Gastrocnemius medialis (tissue), 4 donors: ENCODE measurements around the gene PPP2R5C. TPM values are rescaled to one million over a fixed set of nuclear protein-coding genes. Genes with fewer than 3 reads are reported as not detected.

Experiments used
- ATAC-seq, 2 donors: fragments of 150-250 bp; one replicate each; pipeline ENCODE4 v1.9.1; 2016
- DNase-seq, 2 donors: peaks; one replicate each; pipeline ENCODE4 v3.0.0-alpha.2; 2019
- H3K27ac ChIP-seq, 4 donors: fragments of 200-600 bp; sonication (generic); 1 replicate in 1 of 4; 2 replicates in 3 of 4; pipeline ENCODE4 v1.5.1; 2016 to 2018; ENCODE audit warnings: mild to moderate bottlenecking in 2 of 4, moderate library complexity in 1 of 4
- H3K27me3 ChIP-seq, 3 donors: fragments of 200-600 bp; sonication (generic) in 2 of 3; 1 replicate in 1 of 3; 2 replicates in 2 of 3; pipeline versions ENCODE4 v1.5.1 to v1.6.0; 2016 to 2019; ENCODE audit warnings: mild to moderate bottlenecking in 1 of 3, moderate library complexity in 1 of 3
- H3K36me3 ChIP-seq, 2 donors: fragments of 200-600 bp; sonication (generic) in 1 of 2; one replicate each; pipeline ENCODE4 v1.5.1; 2017 to 2018
- H3K4me1 ChIP-seq, 2 donors: fragments of 200-600 bp; sonication (generic) in 1 of 2; one replicate each; pipeline ENCODE4 v1.5.1; 2016 to 2017; ENCODE audit warnings: mild to moderate bottlenecking in 2 of 2
- H3K4me3 ChIP-seq, 4 donors: fragments of 200-600 bp; sonication (generic) in 3 of 4; 1 replicate in 1 of 4; 2 replicates in 3 of 4; pipeline ENCODE4 v1.5.1; 2016 to 2019; ENCODE audit warnings: mild to moderate bottlenecking in 2 of 4
- H3K9me3 ChIP-seq, 3 donors: fragments of 200-600 bp; sonication (generic) in 2 of 3; 1 replicate in 1 of 3; 2 replicates in 2 of 3; pipeline ENCODE4 v1.5.1; 2016 to 2019
- CTCF ChIP-seq, 5 experiments: fragments of 450-650 bp in 3 of 5; fragments of 200-600 bp in 2 of 5; sonication (generic) in 2 of 5; IDR thresholded peaks in 4 of 5; conservative IDR thresholded peaks in 1 of 5; 1 replicate in 4 of 5; 2 replicates in 1 of 5; pipeline ENCODE4 v1.5.1; 2016 to 2019; ENCODE audit warnings: antibody characterized with exemption in 5 of 5, mild to moderate bottlenecking in 3 of 5, moderate library complexity in 3 of 5
- POLR2A ChIP-seq, 2 donors: fragments of 450-650 bp; IDR thresholded peaks; one replicate each; pipeline ENCODE4 v1.6.1; 2017; ENCODE audit warnings: antibody characterized with exemption in 2 of 2, mild to moderate bottlenecking in 2 of 2, moderate library complexity in 2 of 2
- in situ Hi-C, 4 donors: fragments of 200-750 bp; cut with MboI; loops; one replicate each; pipeline versions ENCODE4 v1.15.0 to v1.8.0; 2017; ENCODE audit warnings: low sequenced_read_pairs in 4 of 4
- intact Hi-C: fragments of 100-400 bp; cut with DNase I; formaldehyde crosslinking; loops from one replicate; pipeline ENCODE4 v1.15.1; 2023; ENCODE audit warnings: low total_unique reads
- total RNA-seq, 4 donors: library from RNA; depleted of rRNA; stranded (reverse); fragments of >200 nt; gene quantifications; one replicate each; pipeline versions ENCODE4 v1.1.0 to v1.2.3, GENCODE V29; 2016

Gene PPP2R5C
- total RNA-seq, 4 donors from 2014 or later: 35.4 to 65.9 (median 49.3) TPM

DNA sequence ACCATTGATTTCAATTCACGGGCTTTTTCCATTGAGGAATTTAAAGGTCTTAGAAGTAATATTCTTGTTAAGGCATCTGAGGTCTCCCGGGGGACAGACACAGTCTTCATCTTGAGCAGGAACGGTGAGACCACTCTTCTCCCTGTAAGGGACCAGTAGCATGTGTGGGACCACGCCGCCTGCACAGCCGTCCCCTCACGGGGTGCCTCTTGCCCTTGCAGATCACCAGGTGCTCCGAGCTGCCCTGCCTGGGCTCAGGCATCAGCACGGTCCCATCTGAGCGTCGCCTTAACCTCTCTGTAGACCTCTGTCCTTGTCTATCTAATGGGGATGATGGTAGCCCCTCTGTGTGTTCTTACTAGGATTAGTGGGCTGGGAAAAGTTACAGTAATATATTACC is 74.1 kb downstream of the PPP2R5C start:
- Histone ChIP-seq H3K9me3 (no peaks in the 10 kb centered on the region), H3K4me3 (no peak overlapping the region), H3K4me1 (peaks cover 64 to 72% of the 10 kb centered on the region in 2 donors), H3K27ac (peak overlapping the region; percentile 32 to 77 (median 72)), H3K36me3 (no peaks in the 10 kb centered on the region), H3K27me3 (no peaks in the 10 kb centered on the region)
- intact Hi-C loops (no loop called here), in situ Hi-C loops (no loop called here)
- DNase-seq (no peak), ATAC-seq (peak in 1 of 2 donors; percentile 26)
- TF ChIP-seq CTCF (IDR thresholded peaks at IDR 0.05 in 4 of 5, conservative IDR thresholded peaks at IDR 0.05 in 1 of 5): no peak
- no peak for TF ChIP-seq POLR2A (IDR thresholded peaks at IDR 0.05)

GRCh38 chr14:101836135-101836534 is 74.6 kb downstream of the PPP2R5C start:
- TF ChIP-seq POLR2A (IDR thresholded peaks at IDR 0.05): no peak
- peak overlapping the region in 3 of 4 donors; percentile 24 to 36 (median 32) for H3K4me3 ChIP-seq
- intact Hi-C loops (no loop called here), in situ Hi-C loops (no loop called here)
- no peaks in the 10 kb centered on the region for H3K36me3 ChIP-seq
- DNase-seq (no peak), ATAC-seq (peak; percentile 77 to 78)
- no peaks in the 10 kb centered on the region for H3K27me3 ChIP-seq
- no peaks in the 10 kb centered on the region for H3K9me3 ChIP-seq
- peak overlapping the region; percentile 32 to 77 (median 72) for H3K27ac ChIP-seq
- H3K4me1 ChIP-seq: peaks cover 59 to 66% of the 10 kb centered on the region in 2 donors

GRCh38 chr14:101838476-101838875 is 77.0 kb downstream of the PPP2R5C start:
- Histone ChIP-seq H3K27ac (no peak overlapping the region), H3K27me3 (no peaks in the 10 kb centered on the region), H3K9me3 (no peaks in the 10 kb centered on the region), H3K4me1 (peaks cover 44 to 59% of the 10 kb centered on the region in 2 donors), H3K36me3 (no peaks in the 10 kb centered on the region), H3K4me3 (no peak overlapping the region)
- ATAC-seq (no peak), DNase-seq (no peak)
- in situ Hi-C loops: no loop called here
- no peak for TF ChIP-seq POLR2A (IDR thresholded peaks at IDR 0.05)
- intact Hi-C loops: no loop called here

GRCh38 chr14:101839236-101839635 is 77.7 kb downstream of the PPP2R5C start:
- no peak for DNase-seq
- no peak for TF ChIP-seq POLR2A (IDR thresholded peaks at IDR 0.05)
- TF ChIP-seq CTCF (IDR thresholded peaks at IDR 0.05 in 4 of 5, conservative IDR thresholded peaks at IDR 0.05 in 1 of 5): no peak
- H3K9me3 ChIP-seq: no peaks in the 10 kb centered on the region
- H3K27me3 ChIP-seq: no peaks in the 10 kb centered on the region
- intact Hi-C loops (no loop called here), in situ Hi-C loops (no loop called here)
- H3K4me1 ChIP-seq: peaks cover 37 to 53% of the 10 kb centered on the region in 2 donors
- no peak overlapping the region for H3K27ac ChIP-seq
- peak in 1 of 2 donors; percentile 28 for ATAC-seq
- H3K4me3 ChIP-seq: no peak overlapping the region
- no peaks in the 10 kb centered on the region for H3K36me3 ChIP-seq

GRCh38 chr14:101839661-101840060 is 78.2 kb downstream of the PPP2R5C start:
- intact Hi-C loops: loop anchor here (10.0 kb wide), 1 partner anchor 135 kb away; no protein-coding TSS in a partner anchor
- H3K4me1 ChIP-seq: peaks cover 32 to 48% of the 10 kb centered on the region in 2 donors
- H3K27ac ChIP-seq: no peak overlapping the region

More at GRCh38 chr14:101839661-101840060, 78.2 kb downstream of the PPP2R5C start:
- H3K36me3 ChIP-seq: no peaks in the 10 kb centered on the region
- H3K4me3 ChIP-seq: no peak overlapping the region
- no peaks in the 10 kb centered on the region for H3K27me3 ChIP-seq
- TF ChIP-seq POLR2A (IDR thresholded peaks at IDR 0.05) (no peak), CTCF (IDR thresholded peaks at IDR 0.05 in 4 of 5, conservative IDR thresholded peaks at IDR 0.05 in 1 of 5) (no peak)
- in situ Hi-C loops: loop anchor here in 1 of 4 donors (10.0 kb wide), 1 partner anchor 135 kb away; no protein-coding TSS in a partner anchor
- DNase-seq (no peak), ATAC-seq (no peak)
- no peaks in the 10 kb centered on the region for H3K9me3 ChIP-seq
